ENCODE results near the gene SLC17A8.

SLC17A8 gene

DNA sequence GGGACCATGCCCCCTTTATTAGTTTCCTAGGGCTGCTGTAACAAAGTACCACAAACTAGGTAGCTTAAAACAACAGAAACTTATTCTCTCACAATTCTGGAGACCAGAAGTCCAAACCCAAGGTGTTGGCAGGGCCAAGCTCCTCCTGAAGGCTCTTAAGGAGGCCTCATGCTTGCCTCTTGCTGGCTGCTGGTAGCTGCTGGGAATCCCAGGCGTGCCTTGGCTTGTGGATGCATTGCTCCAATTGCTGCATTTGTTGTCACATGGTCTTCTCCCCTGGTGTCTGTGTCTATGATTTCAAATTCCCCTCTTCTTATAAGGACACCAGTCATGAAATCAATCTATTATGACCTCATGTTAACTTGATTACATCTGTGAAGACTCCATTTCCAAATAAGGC lies 11.2 kb downstream of the SLC17A8 start:
- DNase-seq (ENCODE audit: low spot score) = no peak

GRCh38 chr12:100371146-100371545 lies 14.3 kb downstream of the SLC17A8 start:
- DNase-seq (ENCODE audit: low spot score) = no peak

DNA sequence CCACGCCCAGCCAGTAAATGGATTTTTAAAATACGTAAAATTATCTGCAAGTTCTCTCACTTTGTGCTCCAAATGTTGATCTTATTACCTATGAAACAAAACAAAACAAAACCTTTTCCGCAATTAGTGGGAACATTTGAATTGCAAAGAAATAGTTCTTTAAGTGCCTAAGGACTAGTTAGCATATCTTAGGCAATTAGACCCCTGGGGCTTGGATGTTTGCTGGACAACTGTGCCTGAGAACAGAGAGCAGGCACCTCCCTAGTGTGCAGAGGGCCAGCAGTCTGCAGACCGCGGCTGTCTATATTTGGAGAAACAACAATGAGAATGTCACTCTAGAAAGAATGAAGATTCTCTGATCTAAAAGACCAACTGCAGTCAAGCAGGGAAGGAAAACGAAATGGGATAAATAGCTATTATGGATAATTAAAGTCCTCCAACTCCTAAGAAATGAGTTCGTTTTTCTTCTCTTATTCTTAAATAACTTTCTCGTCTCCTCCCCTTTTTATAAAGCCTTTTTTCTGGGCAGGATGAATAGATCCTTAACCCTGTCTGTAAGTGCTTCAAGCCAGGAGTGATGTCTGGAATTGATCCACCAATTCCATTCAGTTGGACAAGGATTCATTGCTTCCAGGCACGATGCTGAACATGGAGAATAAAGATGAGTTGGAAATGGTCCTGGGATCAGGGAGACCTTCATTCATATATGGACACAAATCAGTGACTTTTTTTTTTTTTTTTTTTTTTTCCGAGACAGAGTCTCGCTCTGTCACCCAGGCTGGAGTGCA lies 16.2 kb downstream of the SLC17A8 start:
- DNase-seq (ENCODE audit: low spot score) = no peak

DNA sequence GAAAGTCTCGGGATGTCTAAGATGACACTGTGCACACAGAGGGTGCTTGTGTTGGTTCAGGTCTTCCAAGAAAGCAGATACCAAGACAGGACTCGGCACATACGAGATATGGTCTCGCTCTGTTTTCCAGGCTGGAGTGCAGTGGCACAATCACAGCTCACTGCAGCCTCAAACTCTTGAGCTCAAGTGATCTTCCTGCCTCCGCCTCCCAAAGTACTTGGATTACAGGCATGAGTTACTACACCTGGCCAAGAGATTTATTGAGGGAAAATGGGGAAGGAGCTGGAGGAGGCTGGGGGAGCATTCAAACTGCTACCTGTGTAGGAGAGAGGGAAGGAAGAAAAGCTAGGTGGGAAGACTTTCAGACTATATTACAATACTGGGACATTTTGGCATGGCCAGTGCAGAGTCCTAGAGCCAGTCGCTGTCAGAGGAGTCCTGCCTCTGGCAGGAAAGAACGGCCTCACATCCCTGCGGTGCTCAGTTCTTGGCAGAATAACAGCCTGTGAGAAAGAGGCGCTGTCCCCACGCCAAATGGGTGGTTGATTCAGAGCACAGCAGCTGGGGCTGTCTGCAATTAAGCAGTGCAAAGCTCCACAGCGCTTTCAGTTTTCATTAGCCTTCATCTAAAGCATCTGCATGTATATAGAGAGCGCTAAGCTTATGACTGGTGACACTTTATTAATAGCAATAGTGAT lies 18.3 kb downstream of the SLC17A8 start:
- peak; percentile 43 for DNase-seq (ENCODE audit: low spot score)

GRCh38 chr12:100376161-100376560 lies 19.3 kb downstream of the SLC17A8 start:
- DNase-seq (ENCODE audit: low spot score) = no peak

DNA sequence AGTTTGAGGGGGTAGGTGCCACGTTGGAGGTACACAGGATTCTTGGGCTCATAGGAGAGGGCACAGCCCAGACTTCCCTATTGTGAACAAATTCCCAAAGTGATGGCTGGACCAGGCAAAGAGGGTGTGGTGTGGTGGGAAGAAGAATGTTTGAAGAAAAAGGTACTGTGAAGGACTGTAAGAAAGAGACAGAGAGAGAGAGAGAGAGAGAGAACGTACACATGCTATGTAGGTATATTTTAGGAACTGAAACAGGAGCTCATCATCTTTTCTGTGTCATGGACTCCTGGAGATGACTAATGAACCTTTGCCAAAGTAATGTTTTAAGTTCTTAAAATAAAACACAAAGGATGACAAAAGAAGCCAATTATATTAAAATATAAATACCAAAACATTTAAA lies 24.5 kb downstream of the SLC17A8 start:
- no peak for DNase-seq (ENCODE audit: low spot score)

GRCh38 chr12:100382338-100382737 lies 25.5 kb downstream of the SLC17A8 start:
- DNase-seq (ENCODE audit: low spot score) = no peak

- DNase-seq (ENCODE audit: low spot score) = no peak
Observed at GRCh38 chr12:100383586-100384558, 27.0 kb downstream of the SLC17A8 start.

GRCh38 chr12:100384559-100384935 lies 27.7 kb downstream of the SLC17A8 start:
- DNase-seq (ENCODE audit: low spot score) = no peak

DNA sequence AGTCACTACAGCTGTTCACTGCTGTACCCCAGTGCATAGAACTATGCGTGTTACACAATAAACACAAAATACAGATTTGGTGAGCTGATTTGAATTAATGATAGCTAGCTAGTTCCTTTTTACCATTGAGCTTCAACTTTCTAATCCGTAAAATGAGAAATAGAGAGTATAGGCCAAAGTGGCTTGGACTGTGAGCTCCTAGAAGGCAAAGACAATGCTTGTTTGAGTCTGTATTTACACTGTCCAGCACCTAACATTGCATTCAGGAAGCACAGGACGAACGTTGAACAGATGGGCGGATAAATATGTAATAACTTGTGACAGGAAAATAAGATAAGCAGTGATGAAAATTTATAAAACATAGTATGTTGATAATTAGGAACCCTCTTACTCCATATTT lies 31.5 kb downstream of the SLC17A8 start:
- no peak for DNase-seq (ENCODE audit: low spot score)

DNA sequence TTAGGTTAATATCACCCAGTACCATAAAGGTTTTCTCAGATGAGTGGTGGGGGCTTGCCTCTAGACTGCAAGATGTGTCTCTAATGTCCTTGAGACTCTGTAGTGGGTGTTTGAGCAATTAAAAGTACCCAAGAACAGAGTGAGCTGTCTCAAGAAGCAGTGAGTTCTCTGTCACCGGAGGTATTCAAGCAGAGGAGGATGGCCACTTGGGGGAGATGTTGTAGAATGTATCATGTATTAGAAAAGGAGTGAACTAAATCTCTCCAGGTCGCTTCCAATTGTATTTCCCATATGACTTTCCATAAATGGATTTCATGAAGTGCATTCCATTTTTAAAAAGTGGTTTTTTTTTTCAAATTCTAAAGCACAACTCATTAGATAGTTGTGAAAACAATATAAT lies 35.0 kb downstream of the SLC17A8 start:
- no peak for DNase-seq (ENCODE audit: low spot score)

- no peak for DNase-seq (ENCODE audit: low spot score)
Observed at GRCh38 chr12:100393200-100393599, 36.3 kb downstream of the SLC17A8 start.

GRCh38 chr12:100395811-100396210 lies 38.9 kb downstream of the SLC17A8 start:
- DNase-seq (ENCODE audit: low spot score) = no peak

DNA sequence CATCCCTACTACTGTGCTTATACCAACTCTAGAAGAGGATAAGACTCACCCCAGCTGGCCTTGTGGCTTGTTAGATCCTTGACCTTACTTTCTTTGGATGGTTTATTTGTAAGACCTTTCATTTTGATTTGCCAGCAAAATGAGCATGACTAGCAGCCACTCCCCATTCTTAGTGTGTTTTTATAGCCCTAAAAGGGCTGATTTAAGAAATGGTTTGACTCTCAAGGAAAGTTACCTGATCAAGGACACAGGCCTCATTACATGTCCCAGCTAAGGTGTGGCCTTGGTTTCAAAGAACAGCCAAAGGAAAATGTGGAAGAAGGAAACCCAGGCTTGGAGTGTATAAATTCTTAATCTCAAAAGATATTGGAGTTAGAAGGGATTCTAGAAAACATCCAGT lies 41.4 kb downstream of the SLC17A8 start:
- DNase-seq (ENCODE audit: low spot score) = no peak

DNA sequence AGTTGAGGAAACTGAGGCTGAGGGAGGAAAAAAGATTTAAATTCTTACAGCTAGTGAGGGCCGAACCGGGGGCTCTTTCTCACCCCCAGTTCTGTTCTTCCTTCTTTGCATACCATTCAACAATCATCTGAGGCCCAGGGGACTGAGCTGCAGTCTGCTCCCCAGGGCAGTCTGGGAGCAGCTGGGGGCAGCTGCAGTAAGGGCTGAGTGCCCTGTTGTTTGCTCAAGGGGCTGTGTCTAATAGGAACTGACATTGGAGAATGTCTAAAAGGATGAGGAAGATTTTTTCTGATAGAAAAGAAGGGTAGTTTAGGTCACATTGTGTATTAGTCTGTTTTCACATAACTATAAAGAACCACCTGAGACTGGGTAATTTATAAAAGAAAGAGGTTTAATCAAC lies 42.2 kb downstream of the SLC17A8 start:
- DNase-seq (ENCODE audit: low spot score) = peak; percentile 90

- no peak for DNase-seq (ENCODE audit: low spot score)
Observed at GRCh38 chr12:100401660-100402059, 44.8 kb downstream of the SLC17A8 start.

DNA sequence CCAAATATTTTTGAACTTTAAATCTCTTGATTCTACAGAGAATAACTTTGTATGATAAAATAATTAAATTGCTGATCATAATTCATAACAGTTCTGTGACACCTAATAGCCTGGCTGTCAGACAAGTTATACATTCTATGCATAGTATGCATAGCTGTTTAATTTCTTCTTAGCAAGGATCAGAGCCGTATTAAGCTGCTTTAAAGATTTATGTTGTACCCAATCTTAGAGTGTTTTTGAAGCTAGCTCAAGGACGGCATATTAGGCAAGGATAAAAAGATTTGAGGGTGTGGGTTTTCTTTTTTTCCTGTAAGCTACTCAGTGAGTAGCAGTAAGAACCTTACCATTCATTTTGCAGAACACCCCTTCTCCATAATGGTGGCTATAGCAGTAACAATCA lies 45.9 kb downstream of the SLC17A8 start:
- DNase-seq (ENCODE audit: low spot score) = no peak

GRCh38 chr12:100403446-100403845 lies 46.6 kb downstream of the SLC17A8 start:
- DNase-seq (ENCODE audit: low spot score) = no peak

DNA sequence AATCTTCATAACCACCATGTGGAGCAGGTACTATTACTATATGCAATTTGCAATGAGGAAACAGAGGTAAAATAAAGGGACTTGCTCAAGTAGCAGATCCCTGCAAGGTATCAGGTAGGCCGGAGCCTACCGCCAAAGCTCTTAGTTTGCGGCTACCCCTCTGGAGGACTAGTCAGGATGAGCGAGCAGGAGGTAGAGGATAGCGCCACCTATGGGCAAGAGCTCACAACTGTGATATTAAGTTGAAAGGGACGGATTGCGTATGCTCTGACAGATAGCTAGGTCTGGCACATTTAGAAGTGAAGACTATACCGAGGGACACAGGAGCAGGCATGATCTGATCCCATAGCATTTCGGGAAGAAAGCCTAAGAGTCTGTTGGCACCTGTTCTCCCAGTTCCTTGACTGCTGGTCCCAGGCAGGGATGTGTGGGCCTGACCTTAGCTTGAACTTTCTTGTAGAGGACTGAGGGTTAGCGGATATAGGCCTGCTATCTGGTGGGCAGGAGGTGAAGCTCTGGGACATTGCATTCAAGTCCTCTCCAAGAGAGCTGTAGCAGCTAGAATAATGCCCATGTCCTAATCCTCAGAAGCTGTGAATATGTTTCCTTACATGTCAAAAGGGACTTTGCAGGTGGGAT lies 48.0 kb downstream of the SLC17A8 start:
- DNase-seq (ENCODE audit: low spot score) = peak; percentile 29

- no peak for DNase-seq (ENCODE audit: low spot score)
Observed at GRCh38 chr12:100413001-100413400, 56.1 kb downstream of the SLC17A8 start.

GRCh38 chr12:100414739-100415138 lies 57.9 kb downstream of the SLC17A8 start:
- DNase-seq (ENCODE audit: low spot score) = no peak

- no peak for DNase-seq (ENCODE audit: low spot score)
Observed at GRCh38 chr12:100422646-100423045, 65.8 kb downstream of the SLC17A8 start.
